Chondrocyte (in vitro differentiated cells): ENCODE measurements around the gene HPCAL1. TPM values are rescaled to one million over a fixed set of nuclear protein-coding genes. Genes with fewer than 3 reads are reported as not detected.

ENCODE experiments used
- DNase-seq: peaks from one replicate; pipeline ENCODE4 v3.0.0; 2021; ENCODE audit warnings: mixed read lengths, low spot score
- H3K27ac Mint-ChIP-seq: one replicate; pipeline ENCODE4 v1.8.0; 2021; ENCODE audit warnings: mild to moderate bottlenecking, moderate library complexity, mixed read lengths; ENCODE audit not compliant: unreplicated experiment
- H3K27me3 Mint-ChIP-seq: 2 replicates; pipeline ENCODE4 v1.8.0; 2021; ENCODE audit warnings: low read depth, mixed read lengths
- H3K36me3 Mint-ChIP-seq: 2 replicates; pipeline ENCODE4 v1.8.0; 2021; ENCODE audit warnings: low read depth, mixed read lengths
- H3K4me1 Mint-ChIP-seq: 2 replicates; pipeline ENCODE4 v1.8.0; 2021; ENCODE audit warnings: low read depth, mild to moderate bottlenecking, mixed read lengths
- H3K4me3 Mint-ChIP-seq: one replicate; pipeline ENCODE4 v1.8.0; 2021; ENCODE audit warnings: mild to moderate bottlenecking, moderate library complexity, mixed read lengths; ENCODE audit not compliant: unreplicated experiment
- H3K9me3 Mint-ChIP-seq: 2 replicates; pipeline ENCODE4 v1.8.0; 2021; ENCODE audit warnings: low read depth, mixed read lengths
- CTCF ChIP-seq: fragments of 200-600 bp; sonication (generic); IDR thresholded peaks from 2 replicates; pipeline ENCODE4 v1.5.0; 2021; ENCODE audit warnings: antibody characterized with exemption, mild to moderate bottlenecking, moderate library complexity
- total RNA-seq: library from RNA; stranded (reverse); gene quantifications from 3 replicates; pipeline ENCODE4 v1.2.1, GENCODE V29; 2021

The HPCAL1 gene
- total RNA-seq, 1 donor from 2014 or later, result 19.3 TPM

- no peak overlapping the region for H3K4me3 Mint-ChIP-seq
- no peaks in the 10 kb centered on the region for H3K9me3 Mint-ChIP-seq
- no peak for TF ChIP-seq CTCF
- H3K4me1 Mint-ChIP-seq, result peaks cover 5% of the 10 kb centered on the region
- DNase-seq, result no peak
- no peaks in the 10 kb centered on the region for H3K36me3 Mint-ChIP-seq
- no peaks in the 10 kb centered on the region for H3K27me3 Mint-ChIP-seq
- no peak overlapping the region for H3K27ac Mint-ChIP-seq
These were observed 57.1 kb downstream of the HPCAL1 start for GRCh38 chr2:10359731-10360329.

- Mint-ChIP-seq H3K9me3 (no peaks in the 10 kb centered on the region), H3K4me3 (no peak overlapping the region), H3K4me1 (peaks cover 5% of the 10 kb centered on the region)
These were observed 57.8 kb downstream of the HPCAL1 start for GRCh38 chr2:10360460-10360849.

GRCh38 chr2:10360850-10361588, 58.3 kb downstream of the HPCAL1 start:
- peaks cover 5% of the 10 kb centered on the region for H3K4me1 Mint-ChIP-seq
- DNase-seq, result no peak
- TF ChIP-seq CTCF, result no peak
- no peaks in the 10 kb centered on the region for H3K27me3 Mint-ChIP-seq
- H3K9me3 Mint-ChIP-seq, result no peaks in the 10 kb centered on the region
- no peak overlapping the region for H3K27ac Mint-ChIP-seq
- H3K4me3 Mint-ChIP-seq, result no peak overlapping the region
- no peaks in the 10 kb centered on the region for H3K36me3 Mint-ChIP-seq

More at GRCh38 chr2:10360460-10360849, 57.8 kb downstream of the HPCAL1 start:
- DNase-seq, result no peak
- H3K27ac Mint-ChIP-seq, result no peak overlapping the region
- H3K36me3 Mint-ChIP-seq, result no peaks in the 10 kb centered on the region
- H3K27me3 Mint-ChIP-seq, result no peaks in the 10 kb centered on the region
- TF ChIP-seq CTCF, result no peak

- no peak for DNase-seq
- H3K4me1 Mint-ChIP-seq, result peaks cover 5% of the 10 kb centered on the region
- TF ChIP-seq CTCF, result no peak
- H3K9me3 Mint-ChIP-seq, result no peaks in the 10 kb centered on the region
- no peak overlapping the region for H3K27ac Mint-ChIP-seq
- H3K4me3 Mint-ChIP-seq, result no peak overlapping the region
- no peaks in the 10 kb centered on the region for H3K36me3 Mint-ChIP-seq
- no peaks in the 10 kb centered on the region for H3K27me3 Mint-ChIP-seq
These were observed 59.6 kb downstream of the HPCAL1 start for GRCh38 chr2:10362096-10362897.

- Mint-ChIP-seq H3K36me3 (no peaks in the 10 kb centered on the region), H3K4me1 (peaks cover 5% of the 10 kb centered on the region), H3K4me3 (no peak overlapping the region), H3K27me3 (no peaks in the 10 kb centered on the region), H3K9me3 (no peaks in the 10 kb centered on the region), H3K27ac (no peak overlapping the region)
- TF ChIP-seq CTCF, result no peak
- DNase-seq, result no peak
These were observed 60.3 kb downstream of the HPCAL1 start for GRCh38 chr2:10362898-10363454.
